CD4-positive, alpha-beta T cell treated with Interleukin-6 at 100 ng/mL for 8 hours (primary cell): ENCODE data around the gene HLA-DPB1.
"Not testable (repeated sequence)": the region's sequence is repeated elsewhere in the genome, so short reads cannot be mapped to it uniquely, and the experiment has no call there.

Experiments used
- DNase-seq: peaks from one replicate; pipeline ENCODE4 v3.0.0-alpha.2; 2020; ENCODE audit warnings: mixed read lengths, low spot score

Gene HLA-DPB1

DNA sequence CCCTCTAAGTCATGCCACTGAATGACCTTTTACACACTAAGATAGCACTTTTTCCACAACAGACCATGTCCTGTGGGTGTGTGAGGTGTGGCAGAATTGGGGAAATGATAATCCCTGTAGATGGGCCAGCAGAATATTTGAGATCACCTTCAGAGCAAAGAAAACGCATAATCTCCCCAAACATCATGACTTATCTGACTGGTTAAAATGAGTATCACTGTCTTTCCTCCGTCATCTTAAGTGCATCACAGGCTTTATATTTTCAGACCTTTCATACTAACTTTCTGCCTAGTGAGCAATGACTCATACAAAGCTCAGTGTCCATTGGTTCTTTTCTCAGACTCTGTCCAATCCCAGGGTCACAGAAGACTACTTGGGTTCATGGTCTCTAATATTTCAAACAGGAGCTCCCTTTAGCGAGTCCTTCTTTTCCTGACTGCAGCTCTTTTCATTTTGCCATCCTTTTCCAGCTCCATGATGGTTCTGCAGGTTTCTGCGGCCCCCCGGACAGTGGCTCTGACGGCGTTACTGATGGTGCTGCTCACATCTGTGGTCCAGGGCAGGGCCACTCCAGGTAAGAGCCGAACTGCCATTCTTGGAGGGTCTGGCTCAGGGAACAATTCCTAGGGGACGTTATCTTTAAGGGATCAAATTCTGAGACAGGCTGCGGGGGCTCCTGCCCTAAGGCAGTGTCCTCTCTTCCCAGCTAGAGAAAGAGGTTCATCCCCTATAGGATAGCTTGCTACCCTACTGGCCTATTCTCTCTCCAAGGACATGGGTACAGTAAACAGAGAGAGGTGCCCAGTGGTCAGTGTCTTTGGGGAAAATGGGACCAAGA, at the start of gene HLA-DPB1:
Gene HLA-DPB1 (plus strand): TSS at position 423 of the 838 bp plus-strand sequence. CDS start 52 bp downstream, at position 475.
- DNase-seq: peak; percentile 70

DNA sequence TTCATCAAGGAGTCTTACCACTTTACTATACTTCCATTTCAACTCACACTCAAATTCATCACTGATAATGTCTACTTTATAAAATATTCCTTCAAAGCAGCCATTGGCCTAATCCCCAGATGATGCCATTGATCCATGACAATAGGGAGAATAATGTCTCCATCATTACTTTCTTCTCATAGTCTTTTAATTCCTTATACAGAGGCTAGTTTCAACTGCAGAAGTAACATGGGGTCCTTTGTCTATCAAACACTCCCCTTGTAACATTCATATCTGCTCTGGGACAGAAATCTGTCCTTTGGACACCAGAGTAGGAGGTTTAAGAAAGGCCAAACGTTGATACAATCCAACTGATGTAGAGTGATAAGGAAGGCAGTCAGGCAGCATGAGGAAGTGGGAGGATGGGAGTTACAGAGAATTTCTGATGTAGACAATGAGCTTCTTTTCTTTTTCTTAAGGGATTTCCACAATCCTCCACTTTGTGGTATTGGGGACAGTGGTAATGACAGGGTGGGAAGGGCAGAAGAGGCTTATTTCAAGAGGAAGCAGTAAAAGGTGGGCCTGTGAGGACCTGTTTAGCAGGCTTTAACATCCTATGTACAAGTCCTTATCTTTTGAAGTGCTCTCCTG, 47.5 kb upstream of the HLA-DPB1 start:
- DNase-seq: no peak

DNA sequence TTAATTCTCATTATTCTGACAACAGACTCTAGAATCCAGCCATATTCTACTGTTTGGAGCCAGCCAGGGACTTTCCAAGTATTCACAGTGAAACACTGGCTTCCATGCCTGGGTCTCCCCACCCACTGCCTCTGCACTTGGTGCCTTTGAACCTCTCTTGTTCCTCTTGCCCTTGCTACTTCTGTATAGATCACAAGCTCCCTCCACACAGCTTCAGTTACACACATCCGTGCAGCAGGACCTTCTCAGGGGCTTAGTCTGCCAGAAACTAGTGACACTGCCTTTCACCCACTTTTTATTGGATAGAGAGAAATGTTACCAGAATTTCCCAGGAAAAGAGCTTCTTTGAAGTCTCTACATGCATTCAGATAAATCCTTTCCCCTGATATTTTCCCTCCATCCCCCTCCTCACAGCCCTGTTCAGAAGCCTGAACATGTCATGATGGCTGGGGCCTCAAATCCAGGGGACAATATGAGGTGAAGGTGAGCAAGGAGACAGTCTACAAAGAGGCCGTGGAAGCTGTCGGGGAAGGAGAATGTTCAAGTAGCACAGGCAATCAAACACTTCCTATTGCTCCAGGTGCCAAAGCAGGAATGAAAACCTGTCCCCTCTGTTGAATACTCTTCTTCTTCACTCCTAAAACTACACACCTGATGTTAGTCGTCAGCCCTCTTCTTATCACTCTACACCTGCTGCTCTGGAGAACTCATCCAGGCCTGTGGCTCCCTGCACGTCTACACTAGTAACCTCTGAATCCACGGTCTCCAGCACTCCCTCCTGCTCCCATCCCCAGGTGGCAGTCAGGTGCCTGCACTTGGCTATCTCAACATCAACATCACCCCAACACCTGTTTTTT, 46.2 kb upstream of the HLA-DPB1 start:
- peak; percentile 10 for DNase-seq

DNA sequence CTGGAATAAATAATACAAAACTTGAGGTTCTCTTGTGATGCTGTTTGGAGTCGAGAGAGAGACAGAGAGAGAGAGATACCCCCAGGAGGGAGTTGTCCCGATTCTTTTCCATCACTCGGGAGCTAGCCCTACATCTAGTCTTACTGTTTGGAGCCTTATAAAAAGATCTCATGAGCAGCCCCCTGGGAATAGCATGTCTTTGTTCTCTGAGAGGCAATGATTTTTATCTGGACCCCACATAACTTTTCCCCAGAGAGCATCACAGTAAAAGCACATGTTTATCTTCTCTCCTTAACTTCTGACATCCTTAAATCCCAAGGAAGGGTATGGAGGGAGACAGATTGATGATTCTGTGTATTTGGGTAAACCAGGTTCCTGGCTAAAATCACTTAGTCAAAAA, 45.5 kb upstream of the HLA-DPB1 start:
- no peak for DNase-seq

DNA sequence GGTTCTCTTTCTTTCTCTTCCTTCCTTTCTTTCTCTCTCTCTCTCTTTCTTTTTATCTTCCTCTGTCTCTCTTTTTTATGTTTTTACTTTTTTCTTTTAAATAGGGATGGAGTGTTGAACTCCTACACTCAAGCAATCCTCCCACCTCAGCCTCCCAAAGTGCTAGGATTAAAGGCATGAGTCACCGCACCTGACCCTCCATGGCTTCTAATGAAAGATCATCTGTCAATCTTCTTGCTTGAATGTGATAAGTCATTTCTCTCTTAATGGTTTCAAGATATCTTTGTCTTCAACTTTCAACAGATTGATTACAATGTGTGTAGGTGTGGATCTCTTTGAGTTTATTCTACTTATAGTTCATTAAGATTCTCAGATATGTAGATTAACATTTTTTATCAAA, 41.2 kb upstream of the HLA-DPB1 start:
- DNase-seq: no peak

DNA sequence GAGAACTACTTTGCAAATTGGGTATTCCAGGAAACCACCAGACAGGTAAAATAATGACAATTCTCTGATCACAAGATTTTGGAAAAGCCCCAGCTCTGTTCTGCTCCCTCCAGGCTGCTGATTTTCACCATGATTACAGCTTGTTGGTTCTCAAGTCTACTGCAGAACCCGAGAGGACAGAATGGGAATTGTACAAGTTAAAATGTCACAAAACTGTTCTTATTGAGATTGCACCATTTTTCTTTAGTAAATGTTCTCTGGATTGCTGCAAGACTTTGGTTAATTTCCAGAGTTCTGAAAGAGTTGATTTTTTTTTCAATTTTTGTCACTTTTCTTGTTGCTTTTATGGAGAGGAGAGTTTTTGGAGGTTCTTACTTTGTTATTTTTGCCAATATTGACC, 39.3 kb upstream of the HLA-DPB1 start:
- DNase-seq: no peak

DNA sequence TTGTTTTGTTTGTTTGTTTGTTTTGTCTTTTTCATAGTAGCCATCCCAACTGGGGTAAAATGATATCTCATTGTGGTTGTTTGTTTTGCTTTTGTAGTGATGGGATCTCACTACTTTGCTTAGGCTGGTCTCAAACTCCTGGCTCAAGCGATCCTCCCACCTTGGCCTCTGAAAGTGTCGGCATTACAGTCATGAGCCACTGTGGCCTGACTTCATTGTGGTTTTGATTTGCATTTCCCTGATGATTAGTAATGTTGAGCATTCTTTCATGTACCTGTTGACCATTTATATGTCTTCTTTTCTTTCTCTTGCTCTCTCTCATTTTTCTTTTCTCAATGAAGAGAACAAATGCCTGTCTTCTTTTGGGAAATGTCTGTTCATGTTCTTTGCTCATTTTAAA, 35.6 kb upstream of the HLA-DPB1 start:
- DNase-seq: no peak

DNA sequence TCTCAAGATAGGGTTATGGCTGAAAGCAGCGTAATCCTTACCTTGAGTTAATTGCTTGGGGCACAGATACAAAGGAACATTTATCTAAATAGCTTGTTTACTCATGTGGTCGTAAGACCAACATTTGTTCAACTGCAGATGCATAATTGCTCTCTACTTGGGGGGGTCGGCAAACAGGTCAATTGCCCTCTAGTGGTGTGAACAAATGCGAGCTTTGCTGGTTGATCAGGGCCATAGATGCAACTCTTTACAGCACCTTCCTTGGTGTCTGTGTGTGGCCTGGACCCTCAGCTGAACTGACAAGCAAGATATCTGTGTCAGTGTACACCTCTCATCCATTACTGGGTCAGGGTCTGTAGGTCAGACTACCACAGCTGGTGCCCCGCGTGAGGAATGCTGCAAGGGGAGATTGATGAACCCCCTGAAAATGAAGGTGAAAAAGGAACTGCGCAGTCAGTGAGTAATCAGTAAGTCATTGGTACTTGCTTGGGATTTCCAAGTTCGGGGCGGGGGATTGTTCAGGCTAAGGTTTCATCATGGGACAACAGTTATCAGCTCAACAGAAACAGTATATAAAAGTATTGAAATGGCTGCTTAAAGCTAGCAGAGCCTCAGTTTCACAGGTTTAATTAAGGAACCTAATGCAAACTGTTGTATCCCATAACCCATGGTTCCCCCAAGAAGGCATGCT, 26.3 kb upstream of the HLA-DPB1 start:
- DNase-seq: no peak

DNA sequence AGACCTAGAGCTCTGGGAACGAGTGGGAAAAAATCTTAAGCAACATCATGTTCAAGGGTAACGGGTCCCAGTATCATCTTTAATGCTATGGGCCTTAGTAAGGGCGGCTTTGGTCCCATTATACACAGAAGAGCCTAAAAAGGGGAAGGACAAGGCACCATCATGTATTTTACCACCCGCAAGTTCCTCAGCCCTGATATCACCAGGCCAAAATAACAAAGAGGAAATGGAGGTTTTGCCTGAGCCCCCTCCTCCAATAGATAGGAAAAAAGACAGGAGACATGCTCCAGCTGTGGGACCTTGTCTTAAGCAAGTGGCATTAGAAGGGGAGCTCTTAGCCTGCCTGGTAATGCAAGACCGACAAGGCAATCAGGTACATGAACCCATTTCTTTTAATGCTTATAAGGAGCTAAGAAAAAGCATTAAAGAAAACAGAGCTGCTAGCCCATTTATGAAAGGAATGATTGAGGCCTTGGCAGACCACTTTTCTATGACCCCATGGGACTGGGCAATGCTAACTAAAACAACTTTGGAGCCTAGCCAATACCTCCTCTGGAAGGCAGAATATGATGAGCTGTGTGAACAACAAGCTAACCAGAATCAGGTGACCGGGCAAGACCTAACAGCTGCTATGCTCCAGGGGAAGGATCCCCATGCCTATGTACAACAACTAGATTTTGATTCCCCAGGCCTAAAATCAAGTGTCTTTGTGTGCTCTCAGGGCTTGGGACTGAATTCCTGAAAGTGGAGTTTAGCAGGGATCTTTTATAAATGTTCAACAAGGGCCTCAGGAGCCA, 25.6 kb upstream of the HLA-DPB1 start:
- DNase-seq: no peak

DNA sequence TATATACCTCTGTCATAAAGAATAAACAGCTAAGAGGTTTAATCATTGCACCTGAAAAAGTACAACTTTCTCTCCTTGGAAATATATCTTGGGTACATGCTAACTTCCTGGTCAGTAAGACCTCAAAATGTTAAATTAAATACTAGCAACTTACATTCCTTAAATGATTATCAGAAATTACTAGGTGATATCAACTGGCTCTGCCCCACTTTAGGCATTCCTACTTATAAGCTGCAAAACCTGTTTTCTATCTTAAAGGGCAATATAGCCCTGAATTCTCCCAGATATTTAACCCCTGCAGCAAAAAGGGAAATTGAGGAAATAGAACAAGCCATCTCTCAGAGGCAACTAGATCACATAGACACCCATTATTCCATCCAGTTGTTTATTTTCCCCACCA, 23.2 kb upstream of the HLA-DPB1 start:
- no peak for DNase-seq

DNA sequence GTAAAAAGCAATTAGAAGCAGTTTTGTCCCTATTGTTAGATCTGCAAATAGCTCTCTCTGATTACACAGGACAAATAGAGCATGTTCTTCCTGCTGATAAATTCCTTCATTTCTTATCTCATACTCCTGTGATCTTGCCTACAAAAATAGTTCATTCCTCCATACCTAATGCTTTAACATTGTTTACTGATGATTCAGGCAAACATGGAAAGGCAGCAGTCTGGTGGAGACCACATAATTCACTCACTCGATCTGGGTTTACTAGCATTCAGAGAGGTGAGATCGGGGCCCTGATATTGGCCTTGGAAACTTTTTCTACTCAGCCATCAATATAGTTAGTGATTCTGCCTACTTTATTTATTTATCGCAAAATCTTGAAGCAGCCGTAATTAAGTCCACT, 22.6 kb upstream of the HLA-DPB1 start:
- no peak for DNase-seq

DNA sequence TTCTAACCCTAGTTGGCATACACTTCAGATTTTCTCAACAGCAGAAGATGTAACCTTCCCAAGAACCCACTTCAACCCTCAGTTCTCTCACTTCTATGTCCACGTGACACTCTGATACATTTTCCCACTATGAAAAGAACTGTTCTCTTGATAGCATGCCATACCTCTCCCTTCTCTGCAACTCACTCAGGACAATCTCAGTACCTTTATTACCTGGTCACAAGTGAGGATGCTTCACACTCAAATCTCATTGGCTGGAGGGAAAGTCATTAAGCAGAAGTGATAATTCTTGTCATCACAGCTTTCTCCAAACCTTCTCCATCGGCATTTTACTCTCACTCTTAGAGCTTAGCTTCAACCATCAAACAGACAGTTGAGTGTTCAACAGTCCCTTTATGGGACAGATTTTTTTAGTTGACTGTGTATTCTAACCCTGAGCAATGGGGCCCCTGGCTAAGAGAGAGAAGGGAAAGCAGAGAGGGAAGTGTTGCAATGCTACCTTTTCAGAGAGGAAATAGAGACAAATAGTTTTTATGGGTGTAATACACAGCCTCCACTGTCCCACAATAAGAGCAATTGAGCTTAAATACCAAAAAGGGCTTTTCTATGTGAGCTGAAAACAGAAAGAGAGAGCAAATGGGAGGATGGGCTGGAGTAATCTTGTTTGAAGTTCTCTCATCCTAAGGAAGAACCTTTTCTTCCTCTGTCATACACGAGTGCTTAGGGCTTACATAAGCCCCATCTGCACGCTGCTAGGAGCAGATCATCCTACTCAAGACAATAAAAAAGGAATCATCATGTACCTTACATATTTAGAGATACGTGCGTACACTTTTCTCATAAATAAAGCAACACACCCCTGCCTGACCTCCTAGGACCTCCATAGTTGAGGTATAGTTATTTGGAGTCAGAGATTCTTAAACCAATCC, 18.3 kb upstream of the HLA-DPB1 start:
- no peak for DNase-seq

DNA sequence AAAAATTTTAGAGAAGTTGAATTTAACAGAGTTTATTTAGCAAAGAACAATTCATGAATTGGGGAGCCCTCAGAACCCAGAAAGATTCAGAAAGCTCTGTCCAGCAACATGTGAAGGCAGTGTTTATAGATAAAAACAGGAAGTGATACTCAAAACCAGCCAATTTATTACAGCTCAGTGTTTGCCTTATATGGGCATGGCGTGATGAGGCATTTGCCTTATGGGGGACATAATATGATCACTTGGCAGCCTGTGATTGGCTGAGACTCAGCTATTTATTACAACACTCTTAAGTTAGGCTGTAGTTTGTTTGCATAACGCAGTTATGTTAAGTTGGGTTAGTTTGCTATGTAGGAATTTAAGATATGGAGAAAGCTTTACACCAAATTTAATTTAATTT, 13.8 kb upstream of the HLA-DPB1 start:
- no peak for DNase-seq

DNA sequence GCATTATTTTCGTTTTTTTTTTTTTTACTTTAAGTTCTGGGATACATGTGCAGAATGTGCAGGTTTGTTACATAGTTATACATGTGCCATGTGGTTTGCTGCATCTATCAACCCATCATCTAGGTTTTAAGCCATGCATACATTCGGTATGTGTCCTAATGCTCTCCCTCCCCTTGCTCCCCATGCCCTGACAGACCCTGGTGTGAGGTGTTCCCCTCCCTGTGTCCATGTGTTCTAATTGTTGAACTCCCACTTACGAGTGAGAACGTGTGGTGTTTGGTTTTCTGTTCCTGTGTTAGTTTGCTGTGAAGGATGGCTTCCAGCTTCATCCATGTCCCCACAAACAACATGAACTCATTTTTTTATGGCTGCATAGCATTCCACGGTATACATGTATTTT, 12.4 kb upstream of the HLA-DPB1 start:
- not testable (repeated sequence) for DNase-seq

DNA sequence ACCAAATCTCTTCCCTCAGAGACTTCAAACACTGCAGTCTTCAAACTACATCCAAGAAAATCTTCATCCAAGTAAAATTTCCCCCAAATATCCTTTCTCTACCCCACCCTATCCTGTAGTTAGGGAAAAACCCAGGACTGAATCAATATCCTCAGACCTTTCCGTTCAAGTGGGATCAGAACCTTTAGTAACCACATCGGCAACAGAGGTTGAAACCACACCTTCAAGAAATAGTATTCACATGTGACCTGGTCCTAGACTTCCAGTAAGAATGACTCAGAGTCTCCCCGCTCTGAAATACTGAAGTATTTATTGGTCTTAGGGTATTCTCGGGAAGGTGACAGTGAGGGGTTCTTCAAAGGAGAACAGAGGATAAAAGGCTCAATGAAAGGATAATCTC, 11.1 kb upstream of the HLA-DPB1 start:
- DNase-seq: no peak

DNA sequence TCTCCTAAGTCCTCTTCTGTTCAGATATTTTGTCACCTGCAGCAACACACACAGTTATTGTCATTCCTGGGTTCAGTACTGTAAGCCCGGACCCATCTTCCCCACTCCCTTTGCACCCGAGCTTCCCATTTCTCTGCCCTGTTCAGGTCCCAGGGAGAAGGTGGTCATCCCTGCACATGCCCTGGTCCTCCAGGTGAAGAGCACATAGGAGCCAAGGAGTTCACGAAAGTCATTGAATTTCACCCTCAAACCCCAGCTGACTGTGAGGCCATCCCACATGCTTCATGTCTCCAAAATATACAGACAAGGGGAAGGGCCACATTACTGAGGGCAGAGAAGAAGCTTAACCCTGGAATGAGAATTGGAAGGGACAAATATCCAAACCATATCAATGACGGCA, 10.5 kb upstream of the HLA-DPB1 start:
- DNase-seq: no peak

DNA sequence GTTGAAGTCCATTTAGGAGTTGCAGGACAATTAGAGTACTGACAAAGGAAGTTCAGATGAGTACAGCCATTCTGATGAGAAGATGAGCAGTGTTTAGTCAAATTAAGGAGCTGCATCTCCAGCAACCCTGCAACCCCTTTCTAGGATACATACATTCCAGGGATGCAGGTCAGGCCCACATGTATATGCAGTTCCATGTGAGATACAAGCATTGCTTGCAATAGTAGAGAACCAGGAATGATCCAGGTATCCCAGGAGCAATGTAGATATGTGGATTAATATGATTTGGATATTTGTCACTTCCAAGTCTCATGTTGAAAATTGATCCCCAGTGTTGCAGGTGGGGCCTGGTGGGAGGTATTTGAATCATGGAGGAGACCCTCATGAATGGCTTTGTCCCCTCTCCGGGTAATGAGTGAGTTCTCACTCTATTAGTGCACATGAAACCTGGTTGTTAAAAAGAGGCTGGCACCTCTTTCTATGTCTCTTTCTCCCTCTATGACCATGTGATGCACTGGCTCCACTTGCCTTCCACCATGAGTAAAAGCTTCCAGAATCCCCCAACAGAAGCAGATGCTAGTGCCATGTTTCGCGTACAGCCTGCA, 8.8 kb upstream of the HLA-DPB1 start:
- DNase-seq: no peak

DNA sequence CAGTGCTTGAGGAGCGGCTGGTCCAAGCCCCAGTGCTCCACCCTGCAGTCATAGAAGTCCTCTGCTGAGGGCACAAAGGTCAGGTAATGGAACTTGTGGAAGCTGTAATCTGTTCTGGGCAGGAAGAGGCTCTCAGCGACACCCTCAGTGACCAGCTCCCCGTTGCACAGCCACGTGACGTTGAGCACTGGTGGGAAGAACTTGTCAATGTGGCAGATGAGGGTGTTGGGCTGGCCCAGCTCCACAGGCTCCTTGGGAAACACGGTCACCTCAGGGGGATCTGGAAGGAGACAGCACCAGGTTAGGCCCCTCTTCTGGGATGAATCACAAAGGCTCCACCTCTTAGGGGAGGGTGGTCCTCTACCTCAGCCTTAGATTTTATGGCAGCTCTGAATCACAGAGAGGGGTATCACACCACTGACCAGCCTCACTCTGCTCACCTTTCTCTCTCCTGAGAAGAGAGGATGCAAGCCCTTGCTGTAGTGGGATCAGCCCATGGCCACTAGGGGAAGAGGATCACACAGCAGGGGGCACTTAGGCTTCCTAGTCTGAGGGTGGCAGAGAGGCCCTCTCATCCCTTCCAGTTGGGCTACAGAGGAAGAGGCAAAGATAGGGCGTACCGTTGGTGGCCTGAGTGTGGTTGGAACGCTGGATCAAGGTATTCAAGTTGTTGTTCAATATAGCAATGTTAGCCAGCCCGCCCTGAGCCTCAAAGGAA, 6.6 kb upstream of the HLA-DPB1 start:
- no peak for DNase-seq

DNA sequence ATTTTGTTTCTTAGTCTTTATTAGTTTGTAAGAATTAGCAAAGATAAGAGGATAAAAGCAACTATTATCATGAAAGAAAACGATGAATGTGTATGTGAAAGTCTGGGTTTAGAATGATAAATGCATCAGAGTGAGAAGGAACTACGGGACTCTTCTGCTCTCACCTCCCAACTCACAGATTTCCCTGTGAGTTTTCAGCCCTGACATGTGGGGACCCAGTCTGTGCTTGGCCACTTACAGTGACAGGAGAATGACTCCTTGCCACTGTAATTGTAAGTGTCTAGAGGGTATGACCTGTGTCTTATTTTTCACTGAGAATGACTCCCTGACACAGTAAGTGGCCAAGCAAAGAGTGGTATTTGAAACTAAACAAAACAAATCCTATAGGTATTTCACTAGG, 4.9 kb upstream of the HLA-DPB1 start:
- DNase-seq: no peak
